Endothelial cell of umbilical vein (primary cell): ENCODE measurements around the gene MYADML2. TPM values are rescaled to one million over a fixed set of nuclear protein-coding genes. Genes with fewer than 3 reads are reported as not detected.
A peak's percentile ranks its signal among the peaks of the same experiment; 100 is the strongest.

ENCODE experiments used
- BruUV-seq: library from RNA; stranded (reverse); fragments of 400-500 nt; replicated peaks from 2 replicates; lab custom pipeline; 2021; lab: Mats Ljungman, UMichigan
- CTCF ChIA-PET: fragments of 300-600, 350-600 bp; sonication (Branson Sonifier 250); formaldehyde crosslinking; loops from one replicate; lab custom pipeline; 2021; ENCODE audit warnings: antibody characterized with exemption, inconsistent platforms; lab: Charles Lee
- POLR2A ChIA-PET: fragments of 300-600, 350-600 bp; sonication (Branson Sonifier 250); formaldehyde crosslinking; loops from one replicate; lab custom pipeline; 2021; ENCODE audit warnings: antibody characterized with exemption, inconsistent platforms; lab: Charles Lee
- DNase-seq: peaks from one replicate; pipeline ENCODE4 v3.0.0-alpha.2; 2011; ENCODE audit warnings: low read depth, low spot score
- FAIRE-seq: peaks from 2 replicates; lab custom pipeline; 2011; peaks lifted over from hg19 to GRCh38; lab: Jason Lieb, UNC
- H2AFZ ChIP-seq: 2 replicates; pipeline ENCODE4 v1.6.0; 2012; ENCODE audit warnings: low read depth, low read length, control low read depth, inconsistent platforms
- H3K27ac ChIP-seq: 2 replicates; pipeline ENCODE4 v1.5.1; 2011; ENCODE audit warnings: low read depth, mild to moderate bottlenecking, control low read depth, low read length, moderate library complexity; ENCODE audit not compliant: insufficient read depth
- H3K27me3 ChIP-seq, 2 experiments: 2 replicates each; pipeline versions ENCODE4 v1.6.0 to v1.6.1; 2011; ENCODE audit warnings: low read length in 2 of 2, mixed read lengths in 1 of 2; ENCODE audit not compliant: control insufficient read depth in 2 of 2, insufficient read depth in 2 of 2
- H3K36me3 ChIP-seq, 2 experiments: 2 replicates in 1 of 2; 3 replicates in 1 of 2; pipeline ENCODE4 v1.5.1; 2011; ENCODE audit warnings: low read length in 2 of 2, mild to moderate bottlenecking in 1 of 2, moderate library complexity in 1 of 2; ENCODE audit not compliant: control insufficient read depth in 2 of 2, insufficient read depth in 2 of 2; ENCODE audit errors: extremely low read depth in 1 of 2
- H3K4me1 ChIP-seq: 3 replicates; pipeline ENCODE4 v1.5.1; 2011; ENCODE audit warnings: mild to moderate bottlenecking, low read length; ENCODE audit not compliant: control insufficient read depth, insufficient read depth; ENCODE audit errors: extremely low read depth
- H3K4me2 ChIP-seq: 2 replicates; pipeline ENCODE4 v1.6.1; 2011; ENCODE audit warnings: low read length, control low read depth, mixed read lengths; ENCODE audit not compliant: insufficient read depth
- H3K4me3 ChIP-seq, 3 experiments: fragments of 200-600 bp in 1 of 3; sonication (generic), shearing (Covaris generic) in 1 of 3; replicated peaks in 1 of 3; 2 replicates each; pipeline ENCODE4 v1.5.1; 2011 to 2016; ENCODE audit warnings: control low read depth in 3 of 3, low read length in 3 of 3, mild to moderate bottlenecking in 2 of 3, inconsistent platforms in 1 of 3, low read depth in 1 of 3, moderate library complexity in 1 of 3; ENCODE audit not compliant: insufficient read depth in 1 of 3
- H3K79me2 ChIP-seq: 2 replicates; pipeline ENCODE4 v1.6.0; 2012; ENCODE audit warnings: low read length, inconsistent platforms; ENCODE audit not compliant: control insufficient read depth, insufficient read depth
- H3K9ac ChIP-seq: replicated peaks from 2 replicates; pipeline ENCODE3; 2011; ENCODE audit warnings: low read length, control low read depth; ENCODE audit not compliant: insufficient read depth; ENCODE audit errors: extremely low read depth
- H3K9me1 ChIP-seq: replicated peaks from 3 replicates; pipeline ENCODE4 v1.6.0; 2011; ENCODE audit warnings: mild to moderate bottlenecking, low read length; ENCODE audit not compliant: control insufficient read depth, insufficient read depth; ENCODE audit errors: extremely low read depth
- H3K9me3 ChIP-seq: replicated peaks from 2 replicates; pipeline ENCODE4 v1.5.1; 2012; ENCODE audit warnings: low read length, inconsistent platforms; ENCODE audit not compliant: control insufficient read depth, insufficient read depth
- H4K20me1 ChIP-seq: replicated peaks from 2 replicates; pipeline ENCODE3; 2011; ENCODE audit warnings: mild to moderate bottlenecking, low read length; ENCODE audit not compliant: control insufficient read depth, insufficient read depth; ENCODE audit errors: extremely low read depth
- CTCF ChIP-seq, 2 donors: IDR thresholded peaks; 1 replicate in 1 of 2; 2 replicates in 1 of 2; pipeline ENCODE4 v1.5.1; 2011; ENCODE audit warnings: low read length in 2 of 2, mild to moderate bottlenecking in 2 of 2, moderate library complexity in 2 of 2, control low read depth in 1 of 2, inconsistent platforms in 1 of 2, low read depth in 1 of 2; ENCODE audit not compliant: insufficient read depth in 1 of 2; ENCODE audit errors: extremely low read depth in 1 of 2
- EZH2 ChIP-seq: IDR thresholded peaks from 2 replicates; pipeline ENCODE4 v1.6.1; 2012; ENCODE audit warnings: borderline replicate concordance, low read depth, mild to moderate bottlenecking, moderate library complexity, low read length, inconsistent platforms; ENCODE audit not compliant: severe bottlenecking
- dilution Hi-C: fragments of 300-500 bp; cut with MboI; formaldehyde crosslinking; loops from one replicate; pipeline ENCODE4 v1.15.0; 2019; ENCODE audit warnings: low sequenced_read_pairs; ENCODE audit not compliant: extremely low pct_ligation_motif_present
- intact Hi-C: fragments of 100-400 bp; cut with micrococcal nuclease; formaldehyde crosslinking; loops from one replicate; pipeline ENCODE4 v1.10.0; 2022
- polyA plus RNA-seq, 4 experiments: library from polyadenylated mRNA; depleted of rRNA in 3 of 4; stranded (reverse) in 3 of 4; unstranded in 1 of 4; fragments of >200 nt; gene quantifications; 2 replicates each; pipeline versions ENCODE4 v1.2.1 to v1.2.3, GENCODE V29; 2011 to 2012; ENCODE audit warnings: missing spikeins in 1 of 4
- total RNA-seq: library from RNA; stranded (reverse); gene quantifications from 2 replicates; pipeline ENCODE4 v1.2.3, GENCODE V29; 2021

The MYADML2 gene
- total and polyA plus RNA-seq, 2 donors (not counting 3 experiments of a cell fraction or from before 2014, with no cell fraction given): not detected

GRCh38 chr17:81902023-81902652 is 44.9 kb downstream of the MYADML2 start, which contains the start of gene NPB:
NPB (plus strand) TSS chr17:81902238; CDS start chr17:81902278, 40 bp downstream.
- Histone ChIP-seq H3K27ac (no peak within 1 kb of the TSS), H3K9ac (no peak within 1 kb of the TSS)

More at GRCh38 chr17:81902023-81902652, 44.9 kb downstream of the MYADML2 start, which contains the start of gene NPB:
- peaks cover 2 to 8% of the 10 kb centered on the region in 2 experiments for H3K36me3 ChIP-seq
- peak within 1 kb of the TSS in 1 of 3 experiments; percentile 12 for H3K4me3 ChIP-seq
- DNase-seq (no peak), FAIRE-seq (no peak)
- CTCF ChIA-PET: interaction anchor here (0.7 kb wide), 2 partner anchors 10 to 128 kb away, joined by 3 read pairs; no protein-coding TSS in a partner anchor
- peaks cover 3% of the 10 kb centered on the region for H3K4me1 ChIP-seq
- intact Hi-C loops: no loop called here
- no peaks in the 10 kb centered on the region for H3K9me3 ChIP-seq
- H2AFZ ChIP-seq: no peak within 1 kb of the TSS
- no peaks in the 10 kb centered on the region for H3K27me3 ChIP-seq
- dilution Hi-C loops: no loop called here
- peak within 1 kb of the TSS; percentile 43 for H3K4me2 ChIP-seq
- TF ChIP-seq EZH2 (peak; percentile 69), CTCF (IDR thresholded peaks at IDR 0.05; ENCODE audit: extremely low read depth in 1 of 2, insufficient read depth in 1 of 2, low read depth in 1 of 2, low read length in 2 of 2) (no peak)
- BruUV-seq: no TSS peak
- POLR2A ChIA-PET: no interaction called here
- no peaks in the 10 kb centered on the region for H4K20me1 ChIP-seq
- no peaks in the 10 kb centered on the region for H3K79me2 ChIP-seq
- no peaks in the 10 kb centered on the region for H3K9me1 ChIP-seq
